NCI-H2029 treated with DMSO at 0.1 percent for 48 hours (cell line): ENCODE results near the gene SMARCC1.
"Not testable (repeated sequence)": the region's sequence is repeated elsewhere in the genome, so short reads cannot be mapped to it uniquely, and the experiment has no call there.

Experiments
- DNase-seq: peaks from one replicate; lab custom pipeline; 2025; lab: John Stamatoyannopoulos, UW

SMARCC1 gene

DNA sequence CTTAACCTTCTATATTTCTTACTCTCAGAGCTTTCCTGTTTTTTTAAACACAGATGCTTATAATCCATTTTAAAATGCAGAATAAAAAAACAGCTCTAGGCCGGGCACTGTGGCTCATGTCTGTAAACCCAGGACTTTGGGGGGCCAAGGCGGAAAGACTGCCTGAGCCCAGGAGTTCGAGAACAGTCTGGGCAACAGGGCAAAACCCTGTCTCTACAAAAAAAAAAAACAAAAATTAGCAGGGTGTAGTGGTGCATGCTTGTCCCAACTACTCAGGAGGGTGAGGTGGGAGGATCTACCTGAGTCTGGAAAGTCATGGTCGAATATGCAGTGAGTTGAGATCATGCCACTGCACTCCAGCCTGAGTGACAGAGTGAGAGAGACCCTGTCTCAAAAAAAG, 15.5 kb downstream of the SMARCC1 start:
- DNase-seq: no peak

DNA sequence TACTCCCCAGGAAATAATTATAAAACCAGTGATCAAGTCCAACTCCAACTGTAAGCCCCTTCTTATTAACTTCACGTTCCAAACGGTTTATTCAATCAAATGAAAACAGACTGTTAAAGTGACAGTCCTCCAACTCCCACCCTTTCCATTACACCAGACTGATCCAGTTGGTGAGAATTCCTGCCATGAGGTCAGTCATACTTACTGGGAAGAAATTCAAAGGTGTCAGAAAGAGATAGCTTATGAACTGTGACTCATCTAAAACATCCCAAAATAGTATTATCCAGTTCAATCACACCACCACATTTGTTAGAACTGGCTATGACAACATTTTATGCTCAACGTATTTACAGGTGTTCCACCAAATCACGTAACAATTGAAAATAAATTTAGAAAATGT, 19.5 kb downstream of the SMARCC1 start:
- no peak for DNase-seq

DNA sequence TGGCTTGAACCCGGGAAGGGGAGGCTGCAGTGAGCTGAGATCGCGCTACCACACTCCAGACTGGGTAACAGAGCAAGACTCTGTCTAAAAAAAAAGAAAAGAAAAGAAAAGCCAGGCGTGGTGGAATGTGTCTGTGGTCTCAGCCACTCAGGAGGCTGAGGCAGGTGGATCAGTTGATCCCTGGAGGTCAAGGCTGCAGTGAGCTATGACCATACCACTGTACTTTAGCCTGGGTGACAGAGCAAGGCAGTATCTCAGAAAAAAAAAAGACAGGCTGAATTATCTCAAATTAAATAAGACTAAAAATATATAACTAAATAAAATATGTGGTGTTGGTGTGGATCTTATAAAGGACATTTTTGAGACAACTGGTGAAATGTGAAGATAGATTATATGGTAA, 20.6 kb downstream of the SMARCC1 start:
- no peak for DNase-seq

DNA sequence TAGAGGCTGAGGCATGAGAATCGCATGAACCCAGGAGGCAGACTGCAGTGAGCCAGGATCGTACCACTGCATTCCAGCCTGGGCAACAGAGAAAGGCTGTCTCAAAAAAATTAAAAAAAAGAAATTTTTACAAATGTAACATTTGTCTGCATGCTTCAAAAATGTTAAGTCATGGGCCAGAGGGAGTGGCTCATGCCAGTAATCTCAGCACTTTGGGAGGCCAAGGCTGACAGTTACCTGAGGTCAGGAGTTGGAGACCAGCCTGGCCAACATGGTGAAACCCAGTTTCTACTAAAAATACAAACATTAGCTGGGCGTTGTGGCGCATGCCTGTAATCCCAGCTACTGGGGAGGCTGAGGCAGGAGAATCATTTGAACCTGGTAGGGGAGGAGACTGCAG, 21.5 kb downstream of the SMARCC1 start:
- not testable (repeated sequence) for DNase-seq

DNA sequence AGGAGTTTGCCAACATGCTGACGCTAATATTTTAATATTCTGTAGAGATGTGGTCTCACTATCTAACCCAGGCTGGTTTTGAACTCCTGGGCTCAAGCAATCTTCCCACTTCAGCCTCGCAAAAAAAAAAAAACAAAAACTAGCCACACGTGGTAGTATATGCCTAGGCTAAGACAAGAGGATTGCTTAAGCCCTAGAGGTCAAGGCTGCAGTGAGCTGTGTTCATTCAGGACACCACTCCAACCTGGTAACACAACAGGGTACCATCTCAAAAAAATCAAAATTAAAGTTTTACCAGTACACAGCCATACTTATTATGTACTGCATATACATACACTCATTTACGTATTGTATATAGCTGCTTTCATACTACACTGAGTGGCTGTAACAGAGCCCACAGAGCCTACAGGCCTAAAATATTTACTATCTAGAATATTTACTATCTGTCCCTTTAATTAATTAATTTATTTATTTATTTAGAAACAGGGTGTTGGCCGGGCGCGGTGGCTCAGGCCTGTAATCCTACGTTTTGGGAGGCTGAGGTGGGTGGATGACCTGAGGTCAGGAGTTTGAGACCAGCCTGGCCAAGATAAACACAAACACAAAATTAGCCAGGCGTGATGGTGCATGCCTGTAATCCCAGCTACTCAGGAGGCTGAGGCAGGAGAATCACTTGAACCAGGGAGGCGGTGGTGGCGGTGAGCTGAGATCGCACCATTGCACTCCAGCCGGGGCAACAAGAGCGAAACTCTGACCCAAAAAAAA, 23.2 kb downstream of the SMARCC1 start:
- DNase-seq: no peak

DNA sequence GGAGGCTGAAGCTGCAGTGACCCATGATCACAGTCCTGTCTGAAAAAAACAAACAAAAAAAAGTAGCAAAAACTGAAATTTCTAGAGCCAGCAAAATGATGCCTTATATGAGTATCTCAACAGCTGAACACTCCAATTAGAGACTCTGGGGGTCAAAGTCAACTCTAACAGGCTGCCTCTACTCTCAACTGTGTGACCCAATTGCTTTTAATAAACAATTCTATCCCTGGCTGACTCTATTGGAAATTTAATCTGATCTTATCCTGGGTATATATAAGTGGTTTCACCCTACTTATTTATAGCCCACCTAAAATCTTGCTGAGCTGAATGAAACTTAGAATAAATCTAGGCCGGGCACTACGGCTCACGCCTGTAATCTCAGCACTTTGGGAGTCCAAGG, 29.0 kb downstream of the SMARCC1 start:
- no peak for DNase-seq

DNA sequence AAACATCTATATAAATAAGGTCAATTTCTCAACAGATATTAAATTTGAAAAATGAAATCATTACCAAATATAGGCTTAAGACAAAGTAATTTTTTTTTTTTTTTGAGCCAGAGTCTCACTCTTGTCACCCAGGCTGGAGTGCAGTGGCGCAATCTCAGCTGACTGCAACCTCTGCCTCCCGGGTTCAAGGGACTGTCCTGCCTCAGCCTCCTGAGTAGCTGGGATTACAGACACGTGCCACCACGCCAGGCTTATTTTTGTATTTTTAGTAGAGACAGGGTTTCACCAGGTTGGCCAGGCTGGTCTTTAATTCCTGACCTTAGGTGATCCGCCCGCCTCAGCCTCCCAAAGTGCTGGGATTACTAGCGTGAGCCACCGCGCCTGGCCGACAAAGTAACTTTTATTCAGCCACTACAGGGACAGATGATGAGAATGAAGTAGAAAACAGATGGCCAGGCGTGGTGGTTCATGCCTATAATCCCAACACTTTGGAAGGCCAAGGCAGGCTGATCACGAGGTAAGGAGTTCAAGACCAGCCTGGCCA, 30.8 kb downstream of the SMARCC1 start:
- DNase-seq: not testable (repeated sequence)

DNA sequence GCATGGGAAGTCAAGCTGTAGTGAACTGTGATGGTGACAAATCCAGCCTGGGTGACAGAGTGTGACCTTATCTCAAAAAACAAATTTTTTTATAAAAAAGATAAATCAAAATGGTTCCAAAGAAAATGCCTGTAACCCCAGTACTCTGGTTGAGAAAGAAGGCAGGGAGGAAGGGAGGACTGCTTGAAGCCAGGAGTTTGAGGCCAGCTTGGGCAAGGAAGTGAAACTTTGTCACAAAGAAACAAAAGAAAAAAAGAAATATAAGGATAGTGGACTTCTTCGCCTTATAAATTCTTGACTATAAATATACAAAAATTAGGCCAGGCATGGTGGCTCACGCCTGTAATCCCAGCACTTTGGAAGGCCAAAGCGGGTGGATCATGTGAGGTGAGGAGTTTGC, 34.1 kb downstream of the SMARCC1 start:
- DNase-seq: no peak

DNA sequence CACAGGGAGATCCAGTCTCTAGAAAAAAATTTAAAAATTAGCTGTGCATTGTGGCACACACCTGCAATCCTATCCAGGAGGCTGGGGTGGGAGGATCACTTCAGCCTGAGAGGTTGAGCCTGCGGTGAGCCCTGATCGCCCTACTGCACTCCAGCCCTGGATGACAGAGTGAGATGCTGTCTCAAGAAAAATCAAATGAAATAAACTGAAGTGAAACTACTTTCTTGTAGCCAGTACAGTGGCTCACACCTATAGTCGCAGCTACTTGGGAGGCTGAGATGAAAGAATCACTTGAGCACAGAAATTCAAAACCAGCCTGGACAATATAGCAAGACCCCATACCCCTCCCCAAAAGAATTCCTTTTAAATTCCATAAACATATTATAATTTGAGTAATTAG, 35.4 kb downstream of the SMARCC1 start:
- DNase-seq: no peak

DNA sequence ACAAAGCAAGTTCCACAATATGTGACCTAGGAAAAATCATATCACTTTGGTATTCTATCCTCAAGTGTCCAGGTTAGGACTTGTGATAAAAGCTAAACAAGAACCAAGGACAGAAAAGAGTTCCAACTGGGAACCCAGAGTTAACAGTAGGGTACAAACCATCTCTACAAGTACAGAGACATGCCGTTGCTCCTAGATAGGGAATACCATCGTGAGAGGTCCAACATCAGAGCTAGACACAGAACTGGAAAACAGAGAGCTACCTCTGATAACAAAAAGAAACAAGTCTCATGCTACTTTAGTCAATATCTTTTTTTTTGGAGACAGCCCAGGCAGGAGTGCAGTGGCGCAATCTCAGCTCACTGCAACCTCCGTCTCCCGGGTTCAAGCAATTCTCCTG, 37.8 kb downstream of the SMARCC1 start:
- DNase-seq: no peak

DNA sequence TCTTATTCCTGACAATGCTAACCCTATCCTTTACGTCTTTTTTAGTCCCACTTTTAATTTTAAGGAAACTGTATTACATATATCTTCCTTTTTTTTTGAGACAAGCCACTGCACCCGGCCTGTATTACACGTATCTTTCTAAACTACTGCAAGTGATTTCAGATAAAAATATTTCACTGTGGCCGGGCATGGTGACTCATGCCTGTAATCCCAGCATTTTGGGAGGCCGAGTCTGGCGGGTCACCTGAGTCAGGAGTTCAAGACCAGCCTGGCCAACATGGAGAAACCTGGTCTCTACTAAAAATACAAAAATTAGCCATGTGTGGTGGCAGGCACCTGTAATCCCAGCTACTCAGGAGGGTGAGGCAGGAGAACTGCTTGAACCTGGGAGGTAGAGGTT, 38.3 kb downstream of the SMARCC1 start:
- DNase-seq: not testable (repeated sequence)

DNA sequence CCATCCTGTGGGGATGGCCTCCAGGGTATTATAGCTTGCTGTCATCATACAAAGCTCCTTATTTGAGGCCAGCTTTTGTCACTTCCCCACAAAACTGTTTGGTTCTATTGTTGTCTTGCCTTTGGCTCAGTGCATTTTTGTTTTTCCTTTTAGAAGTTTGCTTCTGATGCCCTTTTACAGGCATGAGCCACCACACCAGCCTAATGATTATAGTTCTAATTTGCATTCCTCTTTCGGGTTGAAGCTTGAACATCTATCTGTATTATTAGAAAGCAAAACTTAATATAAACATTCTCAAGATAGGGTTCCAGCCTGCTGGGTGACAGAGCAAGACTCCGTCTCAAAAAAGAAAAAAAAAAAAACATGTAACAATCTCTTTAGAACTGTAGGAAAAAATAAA, 39.8 kb downstream of the SMARCC1 start:
- no peak for DNase-seq

DNA sequence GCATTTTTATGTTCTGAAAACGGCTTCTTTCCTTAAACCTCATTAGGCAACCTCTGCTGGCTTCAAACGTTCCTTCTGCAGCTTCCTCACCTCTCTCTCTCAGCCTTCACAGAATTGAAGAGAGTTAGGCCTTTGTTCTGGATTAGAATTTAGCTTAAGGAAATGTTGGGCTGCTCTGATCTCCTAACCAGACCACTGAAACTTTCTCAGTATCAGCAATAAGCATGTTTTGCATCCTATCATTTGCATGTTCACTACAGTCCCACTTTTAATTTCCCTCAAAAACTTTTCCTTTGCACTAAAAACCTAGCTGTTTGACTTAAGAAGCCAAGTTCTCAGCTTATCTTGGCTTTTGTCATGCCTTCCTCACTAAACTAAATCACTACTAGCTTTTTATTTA, 49.5 kb downstream of the SMARCC1 start:
- DNase-seq: no peak

DNA sequence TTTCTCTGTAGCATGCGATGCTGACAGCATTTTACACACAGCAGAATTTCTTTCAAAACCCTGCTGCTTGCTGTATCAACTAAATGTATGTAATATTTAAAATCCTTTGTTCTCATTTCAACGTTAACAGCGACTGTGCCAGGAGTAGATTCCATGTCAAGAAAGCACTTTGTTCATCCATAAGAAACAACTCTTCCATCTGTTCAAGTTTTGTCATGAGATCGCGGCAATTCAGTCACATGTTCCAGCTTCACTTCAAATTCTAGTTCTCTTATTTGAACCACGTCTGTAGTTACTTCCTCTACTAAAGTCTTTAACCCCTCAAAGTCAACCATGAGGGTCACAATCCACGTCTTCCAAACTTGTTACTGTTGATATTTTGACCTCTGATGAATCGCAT, 50.6 kb downstream of the SMARCC1 start:
- DNase-seq: no peak

DNA sequence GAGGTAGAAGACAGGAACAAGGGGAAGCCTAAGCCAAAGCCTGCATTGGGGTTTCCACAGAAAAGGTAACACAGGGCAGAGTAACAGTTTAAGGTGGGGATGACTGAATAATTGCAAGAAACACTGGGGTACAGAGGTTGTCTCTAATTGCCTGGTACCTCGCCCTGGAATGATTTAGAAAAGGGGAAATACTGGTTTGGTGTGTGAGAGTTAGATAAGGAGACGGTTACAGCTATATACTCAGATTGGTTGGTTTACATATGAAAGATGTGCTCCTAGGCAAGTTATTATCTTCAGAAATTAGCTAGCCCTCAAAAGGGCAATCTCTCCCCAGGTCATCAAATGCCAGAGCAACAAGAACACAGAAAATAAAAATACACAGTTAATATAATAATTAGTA, 58.8 kb downstream of the SMARCC1 start:
- DNase-seq: no peak

DNA sequence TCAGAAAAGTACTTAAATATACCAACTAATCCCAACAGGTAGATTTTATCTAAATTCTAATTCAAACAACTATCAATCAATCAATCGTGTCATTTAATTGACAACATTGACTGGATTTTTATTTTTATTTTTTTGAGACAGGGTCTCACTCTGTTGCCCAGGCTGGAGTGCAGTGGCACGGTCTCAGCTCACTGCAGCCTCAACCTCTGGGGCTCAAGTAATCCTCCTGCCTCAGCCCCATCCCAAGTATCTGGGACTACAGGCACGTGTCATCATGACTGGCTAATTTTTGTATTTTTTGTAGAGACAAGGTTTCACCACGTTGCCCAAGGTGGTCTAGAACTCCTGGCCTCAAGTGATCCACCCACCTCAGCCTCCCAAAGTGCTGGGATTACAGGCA, 64.2 kb downstream of the SMARCC1 start:
- not testable (repeated sequence) for DNase-seq

DNA sequence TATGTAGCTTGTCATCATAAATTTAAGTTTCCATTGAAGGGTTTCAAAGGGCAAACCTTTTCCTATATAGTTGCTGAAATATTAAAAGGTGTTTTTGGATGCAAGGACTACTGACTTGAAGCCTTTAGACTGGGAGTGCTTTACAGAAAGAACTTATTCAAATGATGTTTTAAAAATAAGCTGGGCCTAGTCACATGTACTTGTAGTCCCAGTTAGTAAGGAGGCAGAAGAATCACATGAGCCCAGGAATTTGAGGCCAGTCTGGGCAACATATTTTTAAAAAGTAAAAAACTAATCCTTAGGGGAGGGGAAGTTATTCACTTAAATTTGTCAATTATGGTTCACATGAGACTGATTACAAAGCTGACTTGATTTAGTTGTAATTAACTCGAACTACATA, 65.0 kb downstream of the SMARCC1 start:
- DNase-seq: no peak

DNA sequence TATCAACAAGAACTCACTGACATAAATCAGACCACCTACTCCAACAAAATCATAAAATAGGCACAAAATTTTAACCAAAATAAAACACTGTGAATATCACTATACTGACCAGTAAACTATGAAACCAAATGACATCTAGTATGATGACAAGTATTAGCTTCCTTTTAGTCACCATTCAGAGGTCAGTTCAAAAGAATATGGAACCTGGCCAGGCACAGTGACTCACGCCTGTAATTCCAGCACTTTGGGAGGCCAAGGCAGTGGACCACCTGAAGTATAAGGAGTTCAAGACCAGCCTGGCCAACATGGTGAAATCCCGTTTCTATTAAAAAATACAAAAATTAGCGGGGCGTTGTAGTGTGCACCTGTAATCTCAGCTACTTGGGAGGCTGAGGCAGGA, 65.8 kb downstream of the SMARCC1 start:
- no peak for DNase-seq

DNA sequence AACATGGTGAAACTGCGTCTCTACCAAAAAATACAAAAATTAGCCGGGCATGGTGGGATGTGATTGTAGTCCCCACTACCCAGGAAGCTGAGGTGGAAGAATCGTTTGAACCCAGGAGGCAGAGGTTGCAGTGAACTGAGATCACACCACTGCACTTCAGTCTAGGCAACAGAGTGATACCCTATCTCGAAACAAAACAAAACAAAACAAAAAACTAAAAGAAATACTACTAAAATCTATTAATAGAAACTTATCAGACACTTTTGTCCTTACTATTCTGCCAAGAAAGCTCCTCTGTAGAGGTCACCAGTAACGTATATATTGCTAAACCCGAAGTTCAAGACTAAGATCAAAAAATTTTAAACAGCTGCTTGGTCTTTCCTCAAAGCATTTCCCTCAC, 67.1 kb downstream of the SMARCC1 start:
- DNase-seq: no peak

DNA sequence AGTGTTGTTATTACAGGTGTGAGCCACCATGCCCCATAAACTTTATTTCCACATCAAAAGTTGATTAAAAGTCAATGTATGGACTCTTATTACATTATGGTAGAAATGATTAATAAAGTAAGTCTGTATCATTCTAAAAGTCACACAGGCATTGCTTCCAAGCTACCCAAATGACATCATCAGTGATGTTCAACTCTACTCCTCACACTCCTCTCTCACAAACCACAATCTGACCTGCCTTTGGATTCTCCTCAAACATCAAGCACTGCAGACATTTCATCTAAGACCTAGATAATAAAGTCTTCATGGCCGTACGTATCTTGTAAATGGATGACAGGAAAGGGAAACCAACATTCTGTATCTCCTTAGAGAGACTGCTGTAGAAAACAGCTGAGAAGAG, 68.0 kb downstream of the SMARCC1 start:
- DNase-seq: no peak

DNA sequence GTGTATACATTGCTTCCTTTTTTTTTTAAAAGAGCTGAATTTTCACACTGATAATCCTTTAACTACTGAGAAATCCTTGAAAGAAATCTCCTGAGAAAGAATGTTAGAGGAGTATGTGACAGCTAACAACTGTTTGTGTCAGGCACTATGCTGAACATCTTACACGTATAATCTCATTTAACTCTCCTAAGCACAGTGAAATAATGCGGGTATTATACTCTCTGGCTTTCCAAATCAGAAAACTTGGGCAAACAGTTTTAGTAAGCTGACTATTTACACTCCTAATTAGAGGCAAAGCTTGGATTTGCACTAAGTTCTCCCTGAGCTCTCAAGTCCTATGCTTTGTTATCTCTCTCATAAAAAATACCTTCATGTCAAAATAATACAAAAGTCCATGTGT, 69.3 kb downstream of the SMARCC1 start:
- no peak for DNase-seq

DNA sequence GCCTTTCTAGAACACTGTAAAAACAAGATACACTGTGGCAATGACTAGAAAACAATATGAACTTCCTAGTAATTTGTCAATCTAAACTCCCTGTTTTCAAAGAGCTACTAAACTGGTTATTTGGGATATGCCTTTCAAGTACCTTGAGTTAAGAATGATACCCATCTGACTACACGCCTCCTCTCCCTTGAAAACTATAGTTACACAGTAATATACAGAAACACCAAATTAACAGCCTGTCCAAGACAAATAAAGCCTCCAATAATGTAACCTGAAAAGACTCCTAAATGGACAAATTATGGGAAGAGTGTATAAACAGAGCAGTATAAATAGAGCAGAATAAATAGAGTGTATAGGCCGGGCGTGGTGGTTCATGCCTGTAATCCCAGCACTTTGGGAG, 70.1 kb downstream of the SMARCC1 start:
- DNase-seq: no peak

DNA sequence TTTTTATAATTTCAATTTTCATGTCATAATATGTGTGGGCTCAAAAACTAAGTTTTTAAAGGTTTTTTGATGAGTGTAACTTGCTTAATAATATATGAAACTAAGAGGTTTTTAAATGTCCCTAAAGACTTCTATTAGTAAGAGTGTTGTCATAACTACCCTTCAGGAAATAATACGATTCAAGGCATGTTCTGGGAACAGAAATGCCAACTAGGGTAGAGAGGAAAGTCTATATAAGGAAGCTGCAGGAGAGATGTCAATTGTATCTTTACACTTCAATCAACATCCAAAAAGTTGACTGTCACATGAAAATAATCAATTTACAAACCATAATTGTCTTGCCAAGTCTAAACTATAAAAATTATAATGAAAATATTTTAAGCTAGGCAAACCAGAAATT, 76.3 kb downstream of the SMARCC1 start:
- no peak for DNase-seq

DNA sequence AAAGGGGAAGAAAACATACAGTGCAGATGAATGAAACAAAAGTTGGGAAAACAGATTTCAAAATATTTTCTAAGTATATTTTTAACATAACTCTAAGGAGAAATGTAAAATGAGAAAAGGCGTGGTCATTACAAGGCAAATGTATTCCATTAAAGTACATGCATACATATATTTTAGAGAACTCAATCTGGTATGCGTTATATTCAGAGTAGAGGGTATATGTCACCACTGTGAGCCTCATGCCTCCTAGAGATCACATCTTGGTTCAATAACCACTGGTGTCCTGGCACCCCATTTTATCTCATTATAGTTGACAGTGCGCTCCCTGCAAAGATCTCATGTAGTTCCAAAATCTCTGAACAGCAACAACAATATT, 77.5 kb downstream of the SMARCC1 start:
- no peak for DNase-seq
